HEK293 (cell line): ENCODE data around the gene POLR1E.

Experiments used
- CTCF ChIA-PET: fragments of 350-600 bp; formaldehyde crosslinking; extraction: SDS; loops from one replicate; lab custom pipeline; 2021; ENCODE audit warnings: antibody characterized with exemption; lab: Yijun Ruan, JAX
- POLR2A ChIA-PET: fragments of 300-600 bp; formaldehyde crosslinking; extraction: SDS; loops from one replicate; lab custom pipeline; 2020; ENCODE audit warnings: antibody characterized with exemption, inconsistent platforms; lab: Yijun Ruan, JAX
- H3K27ac ChIP-seq: fragments of 200-500 bp; sonication (Bioruptor generic); 2 replicates; pipeline ENCODE4 v1.5.1; 2014; ENCODE audit warnings: low read depth, low read length, control low read depth, inconsistent platforms; ENCODE audit errors: extremely low read depth
- H3K36me3 ChIP-seq, 2 experiments: fragments of 200-500 bp in 1 of 2; sonication (Bioruptor generic) in 1 of 2; 1 replicate in 1 of 2; 2 replicates in 1 of 2; pipeline ENCODE4 v1.5.1; 2014 to 2017; ENCODE audit warnings: inconsistent platforms in 2 of 2, low read length in 2 of 2; ENCODE audit not compliant: control insufficient read depth in 2 of 2, insufficient read depth in 1 of 2
- H3K4me1 ChIP-seq: fragments of 200-500 bp; sonication (Bioruptor generic); 2 replicates; pipeline ENCODE4 v1.5.1; 2014; ENCODE audit warnings: mild to moderate bottlenecking, low read length, inconsistent platforms; ENCODE audit not compliant: control insufficient read depth, insufficient read depth
- H3K4me3 ChIP-seq: 2 replicates; pipeline ENCODE4 v1.5.1; 2011; ENCODE audit warnings: low read depth, mild to moderate bottlenecking, control low read depth, low read length, moderate library complexity
- H3K9me3 ChIP-seq: fragments of 200-500 bp; sonication (Bioruptor generic); 2 replicates; pipeline ENCODE4 v1.5.1; 2014; ENCODE audit warnings: low read depth, low read length, inconsistent platforms; ENCODE audit not compliant: control insufficient read depth, insufficient read depth
- HOXA7 ChIP-seq: sonication (generic); formaldehyde crosslinking; IDR thresholded peaks from 2 replicates; pipeline ENCODE4 v1.8.1; 2022; ENCODE audit warnings: missing genetic modification reagents, borderline replicate concordance
- HOXD13 ChIP-seq: sonication (generic); formaldehyde crosslinking; IDR thresholded peaks from 2 replicates; pipeline ENCODE4 v1.8.0; 2022; ENCODE audit warnings: missing genetic modification reagents, borderline replicate concordance
- IKZF3 ChIP-seq: fragments of 450-650 bp; IDR thresholded peaks from 2 replicates; pipeline ENCODE4 v1.5.0; 2018; ENCODE audit warnings: missing biosample characterization, mild to moderate bottlenecking, missing genetic modification characterization, moderate library complexity
- OVOL3 ChIP-seq: fragments of 450-650 bp; formaldehyde crosslinking; IDR thresholded peaks from 2 replicates; pipeline ENCODE4 v1.5.1; 2016; ENCODE audit warnings: missing biosample characterization, missing genetic modification characterization
- PRDM10 ChIP-seq: fragments of 450-650 bp; formaldehyde crosslinking; IDR thresholded peaks from 2 replicates; pipeline ENCODE4 v1.5.1; 2016; ENCODE audit warnings: missing biosample characterization, missing genetic modification characterization
- SP7 ChIP-seq: fragments of 450-650 bp; formaldehyde crosslinking; IDR thresholded peaks from 2 replicates; pipeline ENCODE4 v1.5.1; 2016; ENCODE audit warnings: missing biosample characterization, missing genetic modification characterization
- ZFHX2 ChIP-seq: fragments of 450-650 bp; formaldehyde crosslinking; conservative IDR thresholded peaks from 2 replicates; pipeline ENCODE4 v1.5.1; 2016; ENCODE audit warnings: missing biosample characterization, missing genetic modification characterization
- ZFP37 ChIP-seq: fragments of 450-650 bp; formaldehyde crosslinking; IDR thresholded peaks from 2 replicates; pipeline ENCODE4 v1.5.1; 2016; ENCODE audit warnings: missing biosample characterization, missing genetic modification characterization
- ZNF266 ChIP-seq: fragments of 450-650 bp; formaldehyde crosslinking; IDR thresholded peaks from 2 replicates; pipeline ENCODE4 v1.5.1; 2016; ENCODE audit warnings: missing biosample characterization, missing genetic modification characterization, low read depth
- ZNF341 ChIP-seq: fragments of 450-650 bp; formaldehyde crosslinking; IDR thresholded peaks from 2 replicates; pipeline ENCODE4; 2016; ENCODE audit warnings: low read depth, missing biosample characterization, missing genetic modification characterization
- ZNF354C ChIP-seq: fragments of 450-650 bp; formaldehyde crosslinking; IDR thresholded peaks from 2 replicates; pipeline ENCODE4 v1.5.1; 2016; ENCODE audit warnings: missing biosample characterization, missing genetic modification characterization, low read depth, borderline replicate concordance
- ZNF416 ChIP-seq: fragments of 450-650 bp; formaldehyde crosslinking; IDR thresholded peaks from 2 replicates; pipeline ENCODE4 v1.5.1; 2016; ENCODE audit warnings: missing biosample characterization, missing genetic modification characterization
- ZNF423 ChIP-seq: fragments of 450-650 bp; formaldehyde crosslinking; IDR thresholded peaks from 2 replicates; pipeline ENCODE4 v1.5.1; 2016; ENCODE audit warnings: missing biosample characterization, missing genetic modification characterization
- ZNF473 ChIP-seq: fragments of 450-650 bp; formaldehyde crosslinking; IDR thresholded peaks from 2 replicates; pipeline ENCODE4 v1.5.1; 2017; ENCODE audit warnings: missing biosample characterization, missing genetic modification characterization
- ZNF48 ChIP-seq: fragments of 450-650 bp; formaldehyde crosslinking; IDR thresholded peaks from 2 replicates; pipeline ENCODE4 v1.5.1; 2016; ENCODE audit warnings: missing biosample characterization, missing genetic modification characterization
- ZNF580 ChIP-seq: fragments of 450-650 bp; formaldehyde crosslinking; IDR thresholded peaks from 2 replicates; pipeline ENCODE4 v1.5.1; 2016; ENCODE audit warnings: missing biosample characterization, missing genetic modification characterization
- ZNF596 ChIP-seq: fragments of 450-650 bp; IDR thresholded peaks from 2 replicates; pipeline ENCODE4 v1.5.0; 2018; ENCODE audit warnings: missing biosample characterization, mild to moderate bottlenecking, missing genetic modification characterization, moderate library complexity
- ZNF707 ChIP-seq: fragments of 450-650 bp; formaldehyde crosslinking; IDR thresholded peaks from 2 replicates; pipeline ENCODE4 v1.5.1; 2016; ENCODE audit warnings: missing biosample characterization, missing genetic modification characterization

The POLR1E gene

GRCh38 chr9:37534412-37534811 lies 48.7 kb downstream of the POLR1E start:
- Histone ChIP-seq H3K36me3 (peaks cover 0 to 71% of the 10 kb centered on the region in 2 experiments; a peak in 2 of 3 replicates), H3K4me3 (no peak overlapping the region), H3K4me1 (no peaks in the 10 kb centered on the region), H3K27ac (no peak overlapping the region), H3K9me3 (no peaks in the 10 kb centered on the region)
- TF ChIP-seq ZNF580, result no peak
- TF ChIP-seq ZNF707, result no peak
- TF ChIP-seq PRDM10 (tag by site-specific recombination), result no peak
- CTCF ChIA-PET, result interaction anchor here (0.6 kb wide), 2 partner anchors 113 to 758 kb away, joined by 3 to 4 read pairs; no protein-coding TSS in a partner anchor
- POLR2A ChIA-PET, result interaction anchor here (0.5 to 0.8 kb wide), 2 partner anchors 18 to 26 kb away, joined by 3 to 4 read pairs; no protein-coding TSS in a partner anchor

GRCh38 chr9:37534901-37535300 lies 49.2 kb downstream of the POLR1E start:
- no peak for TF ChIP-seq ZFHX2 (tag by site-specific recombination)
- no peak for TF ChIP-seq ZNF596 (tag by site-specific recombination)
- no peak for TF ChIP-seq HOXD13 (CRISPR knock-in tag)
- no peak for TF ChIP-seq ZNF341
- no peak for TF ChIP-seq ZNF354C (tag by site-specific recombination)
- TF ChIP-seq HOXA7, result no peak
- no peak for TF ChIP-seq ZNF416 (tag by site-specific recombination)
- no peak for TF ChIP-seq SP7 (tag by site-specific recombination)
- TF ChIP-seq, all 188 proteins: peak for 0
- Histone ChIP-seq H3K36me3 (peaks cover 0 to 74% of the 10 kb centered on the region in 2 experiments; a peak in 2 of 3 replicates), H3K9me3 (no peaks in the 10 kb centered on the region), H3K4me1 (no peaks in the 10 kb centered on the region), H3K4me3 (no peak overlapping the region), H3K27ac (no peak overlapping the region)
- ChIA-PET POLR2A (interaction anchor here (0.5 to 0.8 kb wide), 2 partner anchors 18 to 26 kb away, joined by 3 to 4 read pairs; no protein-coding TSS in a partner anchor), CTCF (interaction anchor here (0.6 kb wide), 2 partner anchors 114 to 757 kb away, joined by 3 to 4 read pairs; no protein-coding TSS in a partner anchor)

- TF ChIP-seq ZNF266 (tag by site-specific recombination), result no peak
- TF ChIP-seq ZNF48, result no peak
- no peak for TF ChIP-seq ZNF473 (tag by site-specific recombination)
- TF ChIP-seq IKZF3 (tag by site-specific recombination), result no peak
- TF ChIP-seq ZNF423, result no peak
- no peak for TF ChIP-seq OVOL3 (tag by site-specific recombination)
- TF ChIP-seq ZFP37, result no peak
- TF ChIP-seq, all 188 proteins: peak for 0
- H3K9me3 ChIP-seq, result no peaks in the 10 kb centered on the region
- ChIA-PET CTCF (interaction anchor here (0.7 kb wide), 1 partner anchor 127 kb away, joined by 4 read pairs; no protein-coding TSS in a partner anchor), POLR2A (no interaction called here)
- H3K27ac ChIP-seq, result no peak overlapping the region
- H3K4me3 ChIP-seq, result no peak overlapping the region
- H3K36me3 ChIP-seq, result peaks cover 0 to 65% of the 10 kb centered on the region in 2 experiments; a peak in 2 of 3 replicates
- no peaks in the 10 kb centered on the region for H3K4me1 ChIP-seq
These were observed 52.4 kb downstream of the POLR1E start for GRCh38 chr9:37538099-37538498.
